PC-9 (cell line): ENCODE data around the gene GRID2. TPM values are rescaled to one million over a fixed set of nuclear protein-coding genes. Genes with fewer than 3 reads are reported as not detected.

Experiments
- BruUV-seq: library from RNA; stranded (reverse); fragments of 400-500 nt; replicated peaks from 2 replicates; lab custom pipeline; 2021; lab: Mats Ljungman, UMichigan
- CTCF ChIA-PET: fragments of 300-600 bp; sonication (Branson Sonifier 250); formaldehyde crosslinking; loops from one replicate; lab custom pipeline; 2022; ENCODE audit warnings: antibody characterized with exemption; lab: Charles Lee
- POLR2A ChIA-PET: fragments of 300-600 bp; sonication (Branson Sonifier 250); formaldehyde crosslinking; loops from one replicate; lab custom pipeline; 2022; ENCODE audit warnings: antibody characterized with exemption; ENCODE audit not compliant: unreplicated experiment; lab: Charles Lee
- DNase-seq, 2 experiments: peaks; one replicate each; pipeline versions ENCODE4 v3.0.0 to v3.0.0-alpha.2; 2015 to 2022; ENCODE audit warnings: mixed read lengths in 1 of 2
- H2AFZ ChIP-seq: fragments of 200-600 bp; sonication (generic); 2 replicates; pipeline ENCODE4 v1.8.1; 2017; ENCODE audit warnings: antibody characterized with exemption
- H3F3A ChIP-seq: fragments of 200-600 bp; sonication (generic); 2 replicates; pipeline ENCODE4 v1.8.1; 2017; ENCODE audit warnings: antibody characterized with exemption, mild to moderate bottlenecking, low read depth; ENCODE audit not compliant: insufficient read depth
- H3K27ac ChIP-seq: fragments of 200-600 bp; sonication (generic); 2 replicates; pipeline ENCODE4 v1.6.1; 2016; ENCODE audit warnings: mixed run types
- H3K27me3 ChIP-seq: fragments of 200-600 bp; sonication (generic); 2 replicates; pipeline ENCODE4 v1.6.1; 2016; ENCODE audit warnings: low read depth, mixed run types; ENCODE audit not compliant: insufficient read depth
- H3K36me3 ChIP-seq: fragments of 200-600 bp; sonication (generic); 2 replicates; pipeline ENCODE4 v1.6.1; 2016; ENCODE audit warnings: low read depth, mixed run types
- H3K4me1 ChIP-seq: fragments of 200-600 bp; sonication (generic); replicated peaks from 2 replicates; pipeline ENCODE4 v1.6.1; 2016; ENCODE audit warnings: mixed run types; ENCODE audit not compliant: insufficient read depth
- H3K4me2 ChIP-seq: fragments of 200-600 bp; sonication (generic); 2 replicates; pipeline ENCODE4 v1.6.1; 2017; ENCODE audit warnings: mixed run types
- H3K4me3 ChIP-seq: fragments of 200-600 bp; sonication (generic); 2 replicates; pipeline ENCODE4 v1.6.1; 2016; ENCODE audit warnings: mixed run types
- H3K79me2 ChIP-seq: fragments of 200-600 bp; sonication (generic); 2 replicates; pipeline ENCODE4 v1.6.1; 2017; ENCODE audit warnings: low read depth, mixed run types
- H3K9me2 ChIP-seq: fragments of 200-600 bp; sonication (generic); 2 replicates; pipeline ENCODE4 v1.8.1; 2017; ENCODE audit warnings: mild to moderate bottlenecking; ENCODE audit not compliant: insufficient read depth
- H3K9me3 ChIP-seq: fragments of 200-600 bp; sonication (generic); 2 replicates; pipeline ENCODE4 v1.8.1; 2016; ENCODE audit warnings: low read depth; ENCODE audit not compliant: insufficient read depth
- H4K20me1 ChIP-seq: fragments of 200-600 bp; sonication (generic); 2 replicates; pipeline ENCODE4 v1.8.1; 2017; ENCODE audit not compliant: insufficient read depth
- EZH2 ChIP-seq: fragments of 200-600 bp; sonication (generic); IDR thresholded peaks from 2 replicates; pipeline ENCODE4 v1.8.0; 2017; ENCODE audit warnings: antibody characterized with exemption, low read depth
- intact Hi-C: fragments of 100-400 bp; cut with micrococcal nuclease; formaldehyde crosslinking; loops from one replicate; pipeline ENCODE4 v1.10.0; 2022; ENCODE audit not compliant: unreplicated experiment
- total RNA-seq: library from RNA; stranded (reverse); gene quantifications from 2 replicates; pipeline ENCODE4 v1.2.3, GENCODE V29; 2021
- TF ChIP-seq, protein P1 (sequence below): fragments of 200-600 bp; sonication (generic); conservative IDR thresholded peaks from 2 replicates; pipeline ENCODE4 v1.6.1; 2017; ENCODE audit warnings: mixed run types, antibody characterized with exemption, mild to moderate bottlenecking, moderate library complexity

GRID2 gene
- total RNA-seq, 1 experiment from 2014 or later: not detected

- H3K79me2 ChIP-seq: no peaks in the 10 kb centered on the region
- no peaks in the 10 kb centered on the region for H3K4me1 ChIP-seq
- intact Hi-C loops: no loop called here
- ChIA-PET CTCF (no interaction called here), POLR2A (no interaction called here)
- peak in 1 of 2 experiments; percentile 6 for DNase-seq
- H3K9me2 ChIP-seq: no peaks in the 10 kb centered on the region
- H3K27ac ChIP-seq: no peak overlapping the region
- no peaks in the 10 kb centered on the region for H3F3A ChIP-seq
- no peak overlapping the region for H3K4me2 ChIP-seq
- no peak for TF ChIP-seq EZH2
- TF ChIP-seq, protein P1, sequence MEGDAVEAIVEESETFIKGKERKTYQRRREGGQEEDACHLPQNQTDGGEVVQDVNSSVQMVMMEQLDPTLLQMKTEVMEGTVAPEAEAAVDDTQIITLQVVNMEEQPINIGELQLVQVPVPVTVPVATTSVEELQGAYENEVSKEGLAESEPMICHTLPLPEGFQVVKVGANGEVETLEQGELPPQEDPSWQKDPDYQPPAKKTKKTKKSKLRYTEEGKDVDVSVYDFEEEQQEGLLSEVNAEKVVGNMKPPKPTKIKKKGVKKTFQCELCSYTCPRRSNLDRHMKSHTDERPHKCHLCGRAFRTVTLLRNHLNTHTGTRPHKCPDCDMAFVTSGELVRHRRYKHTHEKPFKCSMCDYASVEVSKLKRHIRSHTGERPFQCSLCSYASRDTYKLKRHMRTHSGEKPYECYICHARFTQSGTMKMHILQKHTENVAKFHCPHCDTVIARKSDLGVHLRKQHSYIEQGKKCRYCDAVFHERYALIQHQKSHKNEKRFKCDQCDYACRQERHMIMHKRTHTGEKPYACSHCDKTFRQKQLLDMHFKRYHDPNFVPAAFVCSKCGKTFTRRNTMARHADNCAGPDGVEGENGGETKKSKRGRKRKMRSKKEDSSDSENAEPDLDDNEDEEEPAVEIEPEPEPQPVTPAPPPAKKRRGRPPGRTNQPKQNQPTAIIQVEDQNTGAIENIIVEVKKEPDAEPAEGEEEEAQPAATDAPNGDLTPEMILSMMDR: no peak
- no TSS peak for BruUV-seq
- H4K20me1 ChIP-seq: no peaks in the 10 kb centered on the region
- no peaks in the 10 kb centered on the region for H3K36me3 ChIP-seq
- H3K9me3 ChIP-seq: no peaks in the 10 kb centered on the region
- H3K27me3 ChIP-seq: no peaks in the 10 kb centered on the region
- H3K4me3 ChIP-seq: no peak overlapping the region
- no peak overlapping the region for H2AFZ ChIP-seq
Measured at GRCh38 chr4:93684571-93684970, 1380.8 kb downstream of the GRID2 start.

DNA sequence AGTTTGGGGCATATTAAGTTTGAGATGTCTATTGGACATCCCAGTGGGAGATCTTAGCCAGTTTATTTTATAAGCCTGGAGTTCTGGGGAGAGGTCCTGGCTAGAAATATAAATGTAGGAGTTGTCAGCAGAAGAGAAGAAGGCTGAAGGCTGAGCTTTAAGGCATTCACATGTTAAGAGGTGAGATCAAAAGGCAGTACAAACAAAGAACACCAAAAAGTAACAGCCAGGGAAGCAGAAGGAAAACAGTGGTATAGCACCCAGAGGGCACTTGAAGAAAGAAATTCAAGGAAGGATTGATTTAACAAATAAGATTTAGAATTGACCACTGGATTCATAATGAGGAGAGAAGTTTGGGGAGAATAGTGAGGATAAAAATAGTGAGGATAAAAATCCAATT is 1383.5 kb downstream of the GRID2 start:
- H3K4me1 ChIP-seq: no peaks in the 10 kb centered on the region
- intact Hi-C loops: no loop called here
- H3K27ac ChIP-seq: no peak overlapping the region
- no peak overlapping the region for H2AFZ ChIP-seq
- no peaks in the 10 kb centered on the region for H4K20me1 ChIP-seq
- H3K4me2 ChIP-seq: no peak overlapping the region
- no TSS peak for BruUV-seq
- H3K79me2 ChIP-seq: no peaks in the 10 kb centered on the region
- no peak for TF ChIP-seq EZH2
- TF ChIP-seq, protein P1: no peak
- H3K9me2 ChIP-seq: no peaks in the 10 kb centered on the region
- no peaks in the 10 kb centered on the region for H3F3A ChIP-seq
- no peak overlapping the region for H3K4me3 ChIP-seq
- H3K36me3 ChIP-seq: no peaks in the 10 kb centered on the region
- CTCF ChIA-PET: no interaction called here
- POLR2A ChIA-PET: interaction anchor here (0.6 kb wide), 1 partner anchor 188 kb away, joined by 3 read pairs; no protein-coding TSS in a partner anchor
- H3K9me3 ChIP-seq: no peaks in the 10 kb centered on the region
- DNase-seq: no peak
- no peaks in the 10 kb centered on the region for H3K27me3 ChIP-seq

GRCh38 chr4:93688978-93689377 is 1385.2 kb downstream of the GRID2 start:
- no peaks in the 10 kb centered on the region for H3K79me2 ChIP-seq
- H3K4me1 ChIP-seq: no peaks in the 10 kb centered on the region
- H3K27ac ChIP-seq: no peak overlapping the region
- H3K4me3 ChIP-seq: no peak overlapping the region
- DNase-seq: no peak
- CTCF ChIA-PET: no interaction called here
- H3K9me3 ChIP-seq: no peaks in the 10 kb centered on the region
- H3K36me3 ChIP-seq: no peaks in the 10 kb centered on the region
- BruUV-seq: no TSS peak
- H2AFZ ChIP-seq: no peak overlapping the region
- TF ChIP-seq EZH2: no peak
- TF ChIP-seq, protein P1: no peak
- POLR2A ChIA-PET: no interaction called here
- no peaks in the 10 kb centered on the region for H4K20me1 ChIP-seq
- intact Hi-C loops: no loop called here
- no peaks in the 10 kb centered on the region for H3K9me2 ChIP-seq
- H3K4me2 ChIP-seq: no peak overlapping the region
- no peaks in the 10 kb centered on the region for H3F3A ChIP-seq
- no peaks in the 10 kb centered on the region for H3K27me3 ChIP-seq
